H1 (cell line): Measurements from ENCODE around the gene GLRX3. TPM values are rescaled to one million over a fixed set of nuclear protein-coding genes. Genes with fewer than 3 reads are reported as not detected.

ENCODE experiments used
- CTCF ChIA-PET: fragments of 300-600 bp; sonication (Branson Sonifier 250); formaldehyde crosslinking; loops from one replicate; lab custom pipeline; 2021; ENCODE audit not compliant: partially characterized antibody; lab: Charles Lee
- POLR2A ChIA-PET: fragments of 300-600 bp; sonication (Branson Sonifier 250); formaldehyde crosslinking; loops from one replicate; lab custom pipeline; 2021; ENCODE audit warnings: inconsistent platforms; ENCODE audit not compliant: partially characterized antibody; lab: Charles Lee
- DNase-seq, 2 experiments: peaks; one replicate each; pipeline versions ENCODE4 v3.0.0 to v3.0.0-alpha.2; 2010 to 2022; ENCODE audit warnings: low spot score in 2 of 2, low read depth in 1 of 2, mixed read lengths in 1 of 2
- FAIRE-seq: peaks from 2 replicates; lab custom pipeline; 2011; peaks lifted over from hg19 to GRCh38; lab: Jason Lieb, UNC
- H2AFZ ChIP-seq: 2 replicates; pipeline ENCODE4 v1.8.1; 2012; ENCODE audit warnings: low read length, inconsistent platforms
- H2AK5ac ChIP-seq: 2 replicates; pipeline ENCODE4 v1.6.1; 2013; ENCODE audit warnings: low read depth, low read length
- H2BK120ac ChIP-seq: replicated peaks from 2 replicates; pipeline ENCODE3; 2013; ENCODE audit warnings: low read depth, low read length, inconsistent platforms
- H2BK12ac ChIP-seq: 2 replicates; pipeline ENCODE4 v1.6.1; 2013; ENCODE audit warnings: low read depth, low read length
- H2BK15ac ChIP-seq: 2 replicates; pipeline ENCODE4 v1.6.1; 2013; ENCODE audit warnings: low read length
- H2BK20ac ChIP-seq: 2 replicates; pipeline ENCODE4 v1.6.1; 2013; ENCODE audit warnings: low read length
- H2BK5ac ChIP-seq: 2 replicates; pipeline ENCODE4 v1.6.1; 2013; ENCODE audit warnings: low read depth, low read length
- H3K14ac ChIP-seq: 2 replicates; pipeline ENCODE4 v1.6.1; 2013; ENCODE audit warnings: inconsistent platforms; ENCODE audit not compliant: insufficient read length
- H3K18ac ChIP-seq: 2 replicates; pipeline ENCODE4 v1.6.1; 2013; ENCODE audit warnings: low read length; ENCODE audit errors: extremely low read depth
- H3K23ac ChIP-seq: 2 replicates; pipeline ENCODE4 v1.6.1; 2013; ENCODE audit warnings: inconsistent platforms; ENCODE audit not compliant: insufficient read length
- H3K23me2 ChIP-seq: 2 replicates; pipeline ENCODE4 v1.6.1; 2013; ENCODE audit warnings: low read depth, low read length
- H3K27ac ChIP-seq: 2 replicates; pipeline ENCODE4 v1.6.1; 2011; ENCODE audit warnings: low read depth, low read length, inconsistent platforms
- H3K27me3 ChIP-seq, 4 experiments: replicated peaks in 1 of 4; 1 replicate in 1 of 4; 2 replicates in 3 of 4; pipeline versions ENCODE4 v1.6.1 to v1.8.1; 2011 to 2013; ENCODE audit warnings: low read length in 3 of 4, mild to moderate bottlenecking in 3 of 4, inconsistent platforms in 2 of 4, mixed read lengths in 2 of 4, moderate library complexity in 1 of 4; ENCODE audit not compliant: control insufficient read depth in 3 of 4, insufficient read depth in 3 of 4; ENCODE audit errors: extremely low read depth in 1 of 4
- H3K36me3 ChIP-seq, 4 experiments: 2 replicates each; pipeline versions ENCODE4 v1.6.1 to v1.8.1; 2011 to 2013; ENCODE audit warnings: mild to moderate bottlenecking in 4 of 4, low read length in 3 of 4, moderate library complexity in 2 of 4, control low read depth in 1 of 4, inconsistent platforms in 1 of 4; ENCODE audit not compliant: insufficient read depth in 4 of 4, control insufficient read depth in 2 of 4
- H3K4ac ChIP-seq: replicated peaks from 2 replicates; pipeline ENCODE3; 2013; ENCODE audit warnings: low read length, low read depth, mixed read lengths, inconsistent platforms; ENCODE audit not compliant: insufficient read length
- H3K4me1 ChIP-seq, 4 experiments: replicated peaks in 1 of 4; 1 replicate in 1 of 4; 2 replicates in 3 of 4; pipeline versions ENCODE4 v1.6.1 to v1.8.1; 2011 to 2013; ENCODE audit warnings: low read length in 3 of 4, inconsistent platforms in 2 of 4, mixed read lengths in 1 of 4; ENCODE audit not compliant: insufficient read depth in 4 of 4, control insufficient read depth in 3 of 4
- H3K4me2 ChIP-seq, 2 experiments: 2 replicates each; pipeline versions ENCODE4 v1.6.1 to v1.8.1; 2011 to 2013; ENCODE audit warnings: low read depth in 2 of 2, low read length in 2 of 2, control low read depth in 1 of 2, inconsistent platforms in 1 of 2, mild to moderate bottlenecking in 1 of 2; ENCODE audit not compliant: insufficient read depth in 1 of 2
- H3K4me3 ChIP-seq, 4 experiments: fragments of 200-600, 300-600 bp in 1 of 4; sonication (generic), shearing (Covaris generic), sonication (Bioruptor Twin) in 1 of 4; 2 replicates each; pipeline versions ENCODE4 v1.5.1 to v1.8.1; 2011 to 2016; ENCODE audit warnings: low read length in 4 of 4, low read depth in 3 of 4, control low read depth in 2 of 4, inconsistent platforms in 2 of 4, mild to moderate bottlenecking in 2 of 4, mixed read lengths in 1 of 4, moderate library complexity in 1 of 4; ENCODE audit not compliant: insufficient read depth in 2 of 4; ENCODE audit errors: extremely low read depth in 1 of 4
- H3K56ac ChIP-seq: replicated peaks from 2 replicates; pipeline ENCODE3; 2013; ENCODE audit warnings: low read depth, mild to moderate bottlenecking, mixed read lengths, low read length, inconsistent platforms; ENCODE audit not compliant: insufficient read length
- H3K79me1 ChIP-seq: 2 replicates; pipeline ENCODE4 v1.6.1; 2013; ENCODE audit warnings: low read depth, low read length, control low read depth
- H3K79me2 ChIP-seq, 2 experiments: 2 replicates each; pipeline versions ENCODE4 v1.6.1 to v1.8.1; 2012 to 2013; ENCODE audit warnings: low read length in 2 of 2, mild to moderate bottlenecking in 2 of 2, inconsistent platforms in 1 of 2; ENCODE audit not compliant: insufficient read depth in 2 of 2, control insufficient read depth in 1 of 2
- H3K9ac ChIP-seq, 4 experiments: replicated peaks in 1 of 4; 1 replicate in 1 of 4; 2 replicates in 3 of 4; pipeline versions ENCODE4 v1.6.1 to v1.8.1; 2011 to 2013; ENCODE audit warnings: low read depth in 3 of 4, low read length in 3 of 4, control low read depth in 2 of 4, mild to moderate bottlenecking in 2 of 4, moderate library complexity in 2 of 4, inconsistent platforms in 1 of 4; ENCODE audit errors: extremely low read depth in 1 of 4
- H3K9me3 ChIP-seq, 2 experiments: 2 replicates each; pipeline versions ENCODE4 v1.6.1 to v1.8.1; 2012 to 2013; ENCODE audit warnings: mild to moderate bottlenecking in 2 of 2, moderate library complexity in 2 of 2, control low read depth in 1 of 2, inconsistent platforms in 1 of 2, low read depth in 1 of 2, low read length in 1 of 2, mixed read lengths in 1 of 2; ENCODE audit not compliant: insufficient read depth in 2 of 2
- H4K20me1 ChIP-seq, 2 experiments: replicated peaks in 1 of 2; 2 replicates each; pipeline versions ENCODE3 to v1.8.1; 2011 to 2013; ENCODE audit warnings: inconsistent platforms in 2 of 2, low read length in 2 of 2, mild to moderate bottlenecking in 1 of 2; ENCODE audit not compliant: insufficient read depth in 2 of 2, control insufficient read depth in 1 of 2
- H4K5ac ChIP-seq: 2 replicates; pipeline ENCODE4 v1.6.1; 2013; ENCODE audit warnings: low read length, low read depth, mixed read lengths, inconsistent platforms; ENCODE audit not compliant: insufficient read length
- H4K8ac ChIP-seq: 2 replicates; pipeline ENCODE4 v1.8.0; 2013; ENCODE audit warnings: mild to moderate bottlenecking, moderate library complexity, low read length, inconsistent platforms; ENCODE audit not compliant: insufficient read depth; ENCODE audit errors: extremely low read depth
- H4K91ac ChIP-seq: replicated peaks from 2 replicates; pipeline ENCODE3; 2013; ENCODE audit warnings: low read length, mixed read lengths, inconsistent platforms; ENCODE audit not compliant: insufficient read length
- GABPA ChIP-seq: IDR thresholded peaks from 2 replicates; pipeline ENCODE4 v1.6.1; 2011; ENCODE audit warnings: mild to moderate bottlenecking, low read length, moderate library complexity, borderline replicate concordance; ENCODE audit not compliant: insufficient read depth
- JUN ChIP-seq: IDR thresholded peaks from 2 replicates; pipeline ENCODE4 v1.6.1; 2011; ENCODE audit warnings: low read depth, mild to moderate bottlenecking, improper control_type of control experiment, low read length
- WGBS, 2 experiments: shearing (Covaris generic) in 1 of 2; methylation state at CpG; one replicate each; pipeline versions ENCODE4 v1.1.6 to v1.1.7; 2013 to 2015; ENCODE audit warnings: low lambda C conversion rate in 2 of 2, mixed read lengths in 2 of 2, inconsistent platforms in 1 of 2, low coverage in 1 of 2, missing lambda C conversion rate in 1 of 2; ENCODE audit not compliant: insufficient replicate concordance in 2 of 2, insufficient coverage in 1 of 2, insufficient read length in 1 of 2; ENCODE audit errors: extremely low coverage in 1 of 2, missing lambda C conversion rate in 1 of 2; 5-methylcytosine and 5-hydroxymethylcytosine counted together
- polyA plus RNA-seq, 7 experiments: library from polyadenylated mRNA; depleted of rRNA in 3 of 7; stranded (reverse) in 5 of 7; unstranded in 2 of 7; fragments of >200 nt in 5 of 7; fragments of 200-250 nt in 2 of 7; gene quantifications; 1 replicate in 5 of 7; 2 replicates in 1 of 7; 4 replicates in 1 of 7; pipeline versions ENCODE4 v1.2.1 to v1.2.3, GENCODE V29; 2011 to 2013; ENCODE audit warnings: missing spikeins in 2 of 7, mixed read lengths in 2 of 7
- total RNA-seq: library from RNA; stranded (reverse); fragmentation: NEBNext Ultra II Directional; extraction: Animal tissue kit (Norgen Biotek cat#: 25700); gene quantifications from 2 replicates; pipeline ENCODE4 v1.2.1, GENCODE V29; 2021
- TF ChIP-seq, protein P1 (sequence below), 3 experiments: IDR thresholded peaks; 1 replicate in 2 of 3; 2 replicates in 1 of 3; pipeline versions ENCODE4 v1.5.1 to v1.6.1; 2011; ENCODE audit warnings: low read length in 3 of 3, mild to moderate bottlenecking in 3 of 3, inconsistent platforms in 2 of 3, low read depth in 1 of 3, moderate library complexity in 1 of 3; ENCODE audit not compliant: insufficient read depth in 1 of 3; ENCODE audit errors: control extremely low read depth in 1 of 3

Gene GLRX3
- total and polyA plus RNA-seq, 2 of the 8 experiments (the other 6 are each of a cell fraction or from before 2014, with no cell fraction given): 59.9 to 157 TPM

GRCh38 chr10:130181858-130182257, 45.7 kb downstream of the GLRX3 start:
- Histone ChIP-seq H3K4me2 (no peak overlapping the region), H3K18ac (no peak overlapping the region), H3K79me1 (0 out of 2 replicates have a peak, but pooled peaks cover 2% of the 10 kb centered on the region), H2AFZ (no peak overlapping the region), H3K27ac (no peak overlapping the region), H3K9me3 (no peaks in the 10 kb centered on the region), H4K91ac (no peak overlapping the region), H2BK20ac (no peak overlapping the region), H2BK15ac (no peak overlapping the region), H3K79me2 (no peaks in the 10 kb centered on the region), H3K14ac (no peak overlapping the region), H3K23me2 (no peaks in the 10 kb centered on the region), H4K5ac (no peak overlapping the region), H3K9ac (no peak overlapping the region), H2AK5ac (no peak overlapping the region), H3K23ac (no peak overlapping the region), H3K56ac (no peak overlapping the region), H3K4me1 (no peaks in the 10 kb centered on the region), H3K27me3 (no peaks in the 10 kb centered on the region), H4K20me1 (peaks cover 1 to 3% of the 10 kb centered on the region in 2 experiments), H3K4me3 (no peak overlapping the region), H2BK120ac (no peak overlapping the region), H3K36me3 (peaks cover 8 to 43% (median 13%) of the 10 kb centered on the region in 4 experiments), H2BK5ac (no peak overlapping the region), H2BK12ac (no peak overlapping the region), H3K4ac (no peak overlapping the region), H4K8ac (no peak overlapping the region)
- POLR2A ChIA-PET: no interaction called here
- FAIRE-seq (no peak), DNase-seq (no peak)
- 95% methylated on average over 5 of the region's 5 CpGs; no CpG with 5 or more reads in 1 of the 2 experiments for WGBS, 2 experiments
- CTCF ChIA-PET: interaction anchor here (1.4 to 1.7 kb wide), 2 partner anchors 71 to 94 kb away, joined by 3 read pairs; partner anchors contain the start of gene C10orf143
- TF ChIP-seq, protein P1, sequence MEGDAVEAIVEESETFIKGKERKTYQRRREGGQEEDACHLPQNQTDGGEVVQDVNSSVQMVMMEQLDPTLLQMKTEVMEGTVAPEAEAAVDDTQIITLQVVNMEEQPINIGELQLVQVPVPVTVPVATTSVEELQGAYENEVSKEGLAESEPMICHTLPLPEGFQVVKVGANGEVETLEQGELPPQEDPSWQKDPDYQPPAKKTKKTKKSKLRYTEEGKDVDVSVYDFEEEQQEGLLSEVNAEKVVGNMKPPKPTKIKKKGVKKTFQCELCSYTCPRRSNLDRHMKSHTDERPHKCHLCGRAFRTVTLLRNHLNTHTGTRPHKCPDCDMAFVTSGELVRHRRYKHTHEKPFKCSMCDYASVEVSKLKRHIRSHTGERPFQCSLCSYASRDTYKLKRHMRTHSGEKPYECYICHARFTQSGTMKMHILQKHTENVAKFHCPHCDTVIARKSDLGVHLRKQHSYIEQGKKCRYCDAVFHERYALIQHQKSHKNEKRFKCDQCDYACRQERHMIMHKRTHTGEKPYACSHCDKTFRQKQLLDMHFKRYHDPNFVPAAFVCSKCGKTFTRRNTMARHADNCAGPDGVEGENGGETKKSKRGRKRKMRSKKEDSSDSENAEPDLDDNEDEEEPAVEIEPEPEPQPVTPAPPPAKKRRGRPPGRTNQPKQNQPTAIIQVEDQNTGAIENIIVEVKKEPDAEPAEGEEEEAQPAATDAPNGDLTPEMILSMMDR (IDR thresholded peaks at IDR 0.05; ENCODE audit: control extremely low read depth in 1 of 3, insufficient read depth in 1 of 3, low read depth in 1 of 3, low read length in 3 of 3): no peak
- TF ChIP-seq JUN (no peak), GABPA (no peak)
